DMS153 (cell line): ENCODE data around the gene CUX1.
"Not testable (repeated sequence)": the region's sequence is repeated elsewhere in the genome, so short reads cannot be mapped to it uniquely, and the experiment has no call there.

Source experiments
- DNase-seq: peaks from one replicate; lab custom pipeline; 2025; lab: John Stamatoyannopoulos, UW

CUX1 gene

DNA sequence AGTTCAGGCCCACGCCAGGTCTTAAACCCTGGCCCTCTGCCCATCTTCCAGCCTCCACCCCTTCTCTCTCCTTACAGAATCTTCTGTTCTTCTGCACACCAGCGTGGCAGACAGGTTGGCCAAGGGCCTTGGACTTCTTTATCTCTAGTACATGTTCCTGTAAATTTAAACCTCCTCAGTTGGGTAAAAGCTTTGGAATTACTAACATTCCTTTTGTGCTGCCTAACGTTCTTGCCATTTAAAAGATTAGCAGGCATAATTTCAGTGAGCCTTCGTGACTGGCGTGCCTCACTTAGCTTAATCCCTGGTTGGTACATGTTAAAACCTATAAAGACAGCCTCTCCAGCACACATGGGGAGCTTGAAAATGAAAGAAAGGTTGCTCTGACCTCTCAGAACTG is 192.2 kb downstream of the CUX1 start:
- no peak for DNase-seq

DNA sequence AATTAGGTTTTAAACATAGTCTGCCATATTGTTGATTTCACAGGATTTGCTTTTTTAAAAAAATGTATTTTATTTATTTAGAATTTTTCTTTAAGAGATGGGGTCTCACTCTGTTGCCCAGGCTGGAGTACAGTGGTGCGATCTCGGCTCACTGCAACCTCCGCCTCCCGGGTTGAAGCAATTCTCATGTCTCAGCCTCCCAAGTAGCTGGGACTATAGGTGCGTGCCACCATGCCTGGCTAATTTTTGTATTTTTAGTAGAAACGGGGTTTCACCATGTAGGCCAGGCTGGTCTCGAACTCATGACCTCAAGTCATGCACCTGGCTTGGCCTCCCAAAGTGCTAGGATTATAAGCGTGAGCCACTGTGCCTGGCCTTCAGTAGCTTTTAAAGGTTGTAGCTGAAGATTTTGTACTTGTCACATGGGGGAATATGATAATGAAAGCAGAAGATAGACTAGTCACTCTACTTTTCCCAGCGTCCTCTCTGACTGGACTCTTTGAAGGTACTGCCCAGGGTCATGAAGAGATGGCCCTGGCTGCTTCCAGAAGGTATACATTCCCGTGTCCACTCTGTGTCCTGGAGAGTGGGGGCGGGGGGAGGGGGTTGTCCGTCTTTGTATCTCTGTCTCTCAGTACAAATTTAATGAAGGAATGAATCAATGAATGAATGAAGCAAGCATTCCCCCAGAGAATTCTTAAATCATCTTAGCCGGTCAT is 194.8 kb downstream of the CUX1 start:
- DNase-seq = not testable (repeated sequence)

DNA sequence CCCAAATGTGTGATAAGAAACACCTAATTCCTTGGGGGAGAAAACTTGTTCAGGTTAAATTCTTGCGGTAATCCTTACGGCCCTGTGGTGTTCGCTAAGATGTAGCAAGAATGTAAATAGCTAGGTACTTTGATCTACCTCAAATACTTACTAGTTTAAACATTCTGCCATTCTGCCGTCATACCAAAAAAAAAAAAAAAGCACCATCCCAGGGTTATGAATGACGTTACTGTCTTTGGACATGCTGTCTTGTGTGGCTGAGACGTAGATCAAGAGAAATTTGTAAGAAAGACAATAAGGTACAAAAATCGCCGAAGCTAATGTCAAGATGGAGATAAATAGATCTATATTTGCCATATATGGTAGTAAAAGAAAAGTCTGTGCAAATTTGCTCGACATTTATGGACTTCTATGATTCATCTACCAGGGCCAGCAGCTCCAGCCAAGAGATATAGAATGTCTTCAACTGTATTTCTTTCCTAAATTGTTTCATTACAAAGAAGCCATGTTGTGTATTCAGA is 195.6 kb downstream of the CUX1 start:
- DNase-seq = no peak

DNA sequence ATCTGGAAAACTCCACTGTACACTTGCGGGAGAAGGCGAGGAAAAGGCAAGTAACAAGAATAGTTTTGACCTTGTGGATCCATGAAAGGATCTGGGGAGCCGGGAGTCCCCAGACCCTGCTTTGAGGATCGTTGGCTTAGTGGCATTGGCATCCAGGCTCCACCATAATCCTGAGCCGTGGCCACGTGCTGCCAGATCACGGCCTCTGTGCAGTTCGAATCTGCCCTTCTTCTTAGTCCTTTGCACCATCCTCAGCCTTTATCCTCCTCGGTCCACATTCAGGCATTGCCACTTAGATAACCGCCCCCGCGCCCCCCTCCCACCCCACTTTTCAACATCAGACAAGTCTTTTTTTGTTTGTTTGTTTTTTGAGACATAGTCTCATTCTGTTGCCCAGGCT is 201.4 kb downstream of the CUX1 start:
- no peak for DNase-seq

DNA sequence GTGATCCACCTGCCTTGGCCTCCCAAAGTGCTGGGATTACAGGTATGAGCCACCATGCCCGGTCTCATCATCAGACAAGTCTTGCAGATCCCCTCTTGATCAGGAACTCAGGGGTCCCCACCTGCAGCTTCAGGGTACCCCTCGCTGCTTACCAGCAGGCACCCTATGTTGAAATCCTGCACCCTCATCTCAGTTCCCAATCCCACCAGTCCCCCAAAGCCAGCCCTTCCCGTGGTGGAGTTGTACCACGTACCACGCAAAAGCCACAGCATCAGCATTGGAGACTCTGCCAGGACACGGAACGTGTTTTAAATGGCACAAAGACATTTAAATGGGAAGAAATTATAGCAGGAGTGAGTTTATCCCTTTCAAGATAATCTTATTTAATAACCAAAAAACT is 202.0 kb downstream of the CUX1 start:
- no peak for DNase-seq

DNA sequence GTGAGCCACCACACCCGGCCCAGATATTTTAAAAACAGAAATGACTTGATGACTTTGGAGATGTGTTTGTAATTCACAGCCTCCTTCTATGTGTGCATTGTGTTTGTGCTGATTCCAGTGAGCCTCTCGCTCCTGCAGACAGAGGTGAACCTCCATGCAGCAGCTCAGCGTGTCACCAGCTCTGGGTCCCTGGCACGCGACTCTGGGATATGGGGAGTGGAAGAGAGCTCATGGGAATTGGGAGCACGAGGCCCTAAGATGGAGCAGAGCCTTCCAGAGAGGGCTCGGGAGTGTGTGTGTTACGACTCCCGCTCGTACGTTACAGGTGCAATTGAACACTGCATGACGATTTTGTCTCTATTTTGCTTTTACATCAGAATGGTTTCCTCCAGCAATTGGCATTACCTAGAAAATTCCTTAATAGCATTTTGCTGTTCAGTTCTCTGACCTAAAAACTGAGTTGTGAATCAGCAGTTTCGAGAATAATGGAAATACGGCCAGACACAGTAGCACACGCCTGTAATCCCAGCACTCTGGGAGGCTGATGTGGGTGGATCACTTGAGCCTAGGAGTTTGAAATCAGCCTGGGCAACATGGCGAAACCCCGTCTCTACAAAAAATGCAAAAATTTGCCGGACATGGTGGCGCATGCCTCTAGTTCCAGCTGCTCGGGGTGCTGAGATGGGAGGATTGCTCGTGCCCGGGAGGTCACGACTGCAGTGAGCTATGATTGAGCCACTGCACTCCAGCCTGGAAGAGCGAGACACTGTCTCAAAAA is 204.6 kb downstream of the CUX1 start:
- DNase-seq = no peak

DNA sequence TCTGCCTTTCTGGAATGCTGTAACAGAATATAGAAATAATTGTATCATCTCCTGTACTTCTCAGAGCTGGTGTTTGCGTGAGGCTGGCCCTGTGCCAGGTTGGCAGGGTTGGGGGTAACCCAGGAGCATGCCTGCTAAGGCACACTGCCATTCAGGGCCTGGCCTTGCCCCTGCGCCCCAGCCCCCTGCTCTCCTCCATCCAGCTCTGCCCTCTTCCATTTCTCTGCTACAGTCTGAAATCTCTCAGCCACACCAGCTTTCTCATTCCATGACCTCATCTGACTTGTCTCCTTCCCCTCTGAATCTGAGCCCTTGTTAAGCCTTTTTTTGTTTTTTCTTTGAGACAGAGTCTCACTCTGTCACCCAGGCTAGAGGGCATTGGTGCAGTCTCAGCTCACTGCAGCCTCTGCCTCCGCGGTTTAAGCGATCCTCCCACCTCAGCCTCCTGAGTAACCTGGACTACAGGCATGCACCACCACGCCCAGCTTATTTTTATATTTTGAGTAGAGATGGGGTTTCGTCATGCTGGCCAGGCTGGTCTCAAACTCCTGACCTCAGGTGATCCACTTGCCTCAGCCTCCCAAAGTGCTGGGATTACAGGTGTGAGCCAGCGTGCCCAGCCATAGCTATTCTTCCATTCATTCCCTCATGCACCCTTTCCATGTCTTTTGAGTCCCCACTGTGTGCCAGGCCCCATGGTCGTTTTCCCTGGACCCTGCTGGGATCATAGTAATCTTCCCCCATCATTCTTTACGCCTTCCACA is 206.8 kb downstream of the CUX1 start:
- DNase-seq = no peak

DNA sequence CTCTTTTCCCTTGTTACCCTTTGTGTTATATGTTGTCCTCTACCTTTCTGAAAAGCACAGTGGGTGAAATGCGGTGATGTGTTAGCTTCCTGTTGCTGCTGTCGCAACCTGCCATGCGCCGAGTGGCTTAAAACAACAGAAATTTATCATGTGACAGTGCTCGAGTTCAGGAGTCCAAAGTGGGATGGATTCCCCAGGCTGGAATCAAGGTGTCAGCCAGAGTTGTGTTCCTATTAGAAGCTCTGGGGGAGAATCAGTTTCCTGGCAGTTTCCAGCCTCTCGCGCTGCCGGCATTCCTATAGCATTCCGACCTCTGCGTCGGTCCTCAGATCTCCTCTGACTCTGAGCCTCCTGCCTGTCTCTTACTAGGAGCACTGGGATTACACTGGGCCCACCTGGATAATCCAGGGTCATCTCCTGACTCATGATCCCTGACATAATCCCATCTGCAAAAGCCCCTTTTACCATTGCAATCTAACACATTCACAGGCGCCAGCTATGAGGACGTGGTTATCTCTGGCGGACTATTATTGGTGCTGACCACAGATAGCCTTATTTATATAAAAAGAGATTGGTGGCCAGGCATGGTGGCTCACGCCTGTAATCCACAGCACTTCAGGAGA is 207.5 kb downstream of the CUX1 start:
- no peak for DNase-seq

DNA sequence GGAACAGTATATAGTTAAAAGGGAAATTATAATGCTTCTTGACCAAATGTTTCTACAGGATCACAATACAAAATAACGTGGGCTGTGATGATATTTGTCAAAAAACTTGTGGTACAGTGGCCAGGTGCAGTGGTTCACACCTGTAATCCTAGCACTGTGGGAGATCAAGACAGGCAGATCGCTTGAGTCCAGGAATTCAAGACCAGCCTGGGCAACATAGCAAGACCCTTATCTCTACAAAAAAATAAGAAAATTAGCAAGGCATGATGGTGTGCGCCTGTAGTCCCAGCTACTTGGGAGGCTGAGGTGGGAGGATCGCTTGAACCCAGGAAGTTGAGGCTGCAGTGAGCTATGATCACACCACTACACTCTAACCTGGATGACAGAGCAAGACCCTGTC is 208.4 kb downstream of the CUX1 start:
- not testable (repeated sequence) for DNase-seq

DNA sequence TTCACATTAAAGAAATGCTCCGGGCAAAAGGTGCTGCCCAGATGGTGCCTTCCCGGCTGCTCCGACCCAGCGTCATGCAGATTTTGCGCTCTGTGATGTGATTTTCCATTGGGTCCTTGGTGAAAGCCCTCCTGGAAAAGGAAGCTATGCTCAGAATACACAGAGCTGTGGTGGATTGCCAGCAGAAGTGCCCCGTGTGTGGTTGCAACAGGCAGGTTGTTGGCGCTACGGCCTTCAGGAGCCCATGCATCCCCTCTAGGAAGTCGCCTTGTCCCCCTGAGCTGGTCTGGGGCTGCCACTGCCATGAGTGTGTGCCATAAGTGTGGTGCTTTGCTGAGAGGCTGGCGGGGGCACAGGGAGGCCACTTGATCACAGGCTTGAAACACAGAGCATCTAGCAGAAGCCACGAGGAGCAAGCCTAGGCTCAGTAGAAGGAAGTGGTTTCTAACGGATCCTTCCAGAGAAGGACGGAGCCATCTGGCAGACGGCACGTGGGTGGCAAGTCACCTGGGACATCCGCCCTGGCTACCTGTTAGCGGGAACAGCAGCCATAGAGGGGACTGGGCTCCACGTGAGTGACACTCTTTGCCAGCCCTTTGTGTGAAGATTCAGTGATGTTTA is 210.9 kb downstream of the CUX1 start:
- DNase-seq = no peak

DNA sequence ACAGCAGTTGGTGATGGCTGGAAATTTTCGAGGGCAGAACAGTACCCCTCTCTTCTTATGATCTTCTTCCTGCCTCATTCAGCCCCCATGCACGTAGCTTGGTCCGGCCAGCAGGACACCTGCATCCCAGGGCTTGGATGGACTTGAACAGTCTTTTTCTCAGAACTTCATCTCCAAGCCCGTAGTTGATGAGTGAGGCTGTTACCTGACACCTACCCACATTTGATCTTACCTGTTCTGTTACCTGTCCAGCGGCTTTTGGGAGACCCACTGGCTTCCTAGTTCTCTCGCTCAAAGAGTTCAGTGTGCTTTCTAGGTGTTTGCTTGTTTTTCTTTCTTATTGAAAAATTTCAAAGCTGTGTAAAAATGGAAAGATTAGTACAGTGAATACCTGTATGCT is 212.2 kb downstream of the CUX1 start:
- no peak for DNase-seq

DNA sequence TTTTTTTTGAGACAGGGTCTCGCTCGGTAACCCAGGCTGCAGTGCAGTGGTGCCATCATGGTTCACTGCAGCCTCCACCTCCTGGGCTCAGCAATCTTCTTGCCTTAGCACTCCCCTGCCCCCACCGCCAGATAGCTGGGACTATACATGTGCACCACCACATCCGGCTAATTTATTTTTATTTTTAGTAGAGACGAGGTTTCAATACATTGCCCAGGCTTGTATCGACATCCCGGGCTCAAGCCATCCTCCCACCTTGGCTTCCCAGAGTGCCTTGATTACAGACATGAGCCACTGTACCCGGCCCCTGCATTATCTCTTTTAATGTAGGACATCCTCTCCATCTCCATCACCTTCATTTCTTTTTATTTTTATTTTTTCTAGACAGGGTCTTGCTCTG is 213.3 kb downstream of the CUX1 start:
- DNase-seq = no peak

DNA sequence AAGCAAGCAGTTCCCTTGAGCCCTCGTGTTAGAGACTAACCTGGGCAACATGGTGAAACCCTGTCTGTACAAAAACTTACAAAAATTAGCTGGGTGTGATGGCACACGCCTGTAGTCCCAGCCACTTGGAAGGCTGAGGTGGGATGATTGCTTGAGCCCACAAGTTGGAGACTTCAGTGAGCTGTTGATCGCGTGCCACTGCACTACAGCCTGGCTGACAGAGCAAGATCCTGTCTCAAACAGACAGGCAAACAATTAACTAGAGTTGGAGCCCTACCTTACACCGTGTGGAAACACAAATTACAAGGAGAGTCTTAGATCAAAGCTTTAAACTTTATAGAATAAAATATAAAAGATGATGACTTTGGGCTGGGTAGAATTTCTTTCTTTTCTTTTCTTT is 219.5 kb downstream of the CUX1 start:
- DNase-seq = no peak

DNA sequence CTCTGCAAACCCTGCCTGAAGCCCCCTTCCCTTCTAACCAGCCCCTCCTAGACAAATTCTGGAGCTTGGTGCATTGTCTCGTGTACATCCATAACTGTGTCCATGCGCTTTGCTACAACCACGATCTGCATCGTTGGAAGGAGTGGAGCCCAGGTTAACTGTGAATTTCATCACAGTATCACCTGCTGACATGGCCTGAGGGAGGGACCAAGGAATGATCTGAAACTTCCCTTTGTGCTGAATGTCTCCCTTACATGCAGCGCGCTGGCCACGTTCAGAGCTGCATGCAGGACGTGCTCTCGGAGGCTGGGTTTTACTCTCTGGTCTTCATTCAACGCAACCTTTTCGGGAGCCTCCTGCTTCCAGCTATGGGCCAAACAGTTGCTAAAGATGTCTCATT is 222.3 kb downstream of the CUX1 start:
- no peak for DNase-seq

DNA sequence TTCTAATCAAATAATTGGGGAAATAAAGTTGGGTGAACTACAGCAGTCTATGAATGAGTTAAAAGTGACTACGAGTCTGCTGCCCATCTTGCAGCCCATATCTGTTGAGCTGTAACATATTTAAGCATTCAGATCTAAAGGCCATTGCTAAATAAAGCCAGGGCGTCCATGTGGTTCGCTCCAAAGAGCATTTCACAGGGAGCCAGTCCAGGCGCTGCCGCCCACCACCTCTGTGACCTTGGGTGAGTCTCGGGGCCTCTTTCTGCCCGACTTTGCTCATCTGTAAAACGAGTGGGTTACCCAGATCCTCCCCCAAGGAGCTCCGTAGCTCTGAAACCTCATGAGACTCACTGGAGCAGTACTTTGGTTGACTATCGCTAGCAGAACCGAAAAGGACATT is 223.1 kb downstream of the CUX1 start:
- no peak for DNase-seq

DNA sequence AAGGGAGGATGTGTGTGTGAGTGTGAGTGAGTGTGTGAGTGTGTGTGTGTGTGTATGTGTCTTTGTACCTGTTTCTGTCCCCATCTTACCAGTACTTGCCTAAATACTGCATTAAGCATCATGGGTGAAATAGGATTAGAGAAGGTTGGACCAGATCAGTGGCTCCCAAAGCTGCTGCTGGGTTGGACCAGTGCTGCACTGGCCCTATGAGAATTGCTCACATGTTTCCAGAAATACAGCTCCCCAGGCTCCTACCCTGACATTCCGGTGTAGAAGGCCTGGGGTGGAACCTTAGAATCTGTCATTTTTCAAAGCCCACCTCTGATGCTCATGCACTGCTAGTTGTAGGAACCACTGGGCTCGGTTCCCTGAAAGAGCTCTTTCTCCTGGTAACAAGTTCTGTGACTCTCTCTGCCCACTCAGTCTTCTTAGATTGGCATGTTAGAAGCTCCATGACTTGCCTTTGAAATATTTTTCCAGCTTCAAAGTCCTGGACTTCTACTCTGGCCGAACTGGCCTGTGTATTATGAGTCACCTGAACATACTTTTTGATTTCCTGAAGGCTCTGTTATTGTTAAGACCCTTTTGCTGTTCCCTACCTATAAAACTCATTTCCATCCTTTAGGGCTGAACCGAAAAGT is 224.7 kb downstream of the CUX1 start:
- DNase-seq = no peak

DNA sequence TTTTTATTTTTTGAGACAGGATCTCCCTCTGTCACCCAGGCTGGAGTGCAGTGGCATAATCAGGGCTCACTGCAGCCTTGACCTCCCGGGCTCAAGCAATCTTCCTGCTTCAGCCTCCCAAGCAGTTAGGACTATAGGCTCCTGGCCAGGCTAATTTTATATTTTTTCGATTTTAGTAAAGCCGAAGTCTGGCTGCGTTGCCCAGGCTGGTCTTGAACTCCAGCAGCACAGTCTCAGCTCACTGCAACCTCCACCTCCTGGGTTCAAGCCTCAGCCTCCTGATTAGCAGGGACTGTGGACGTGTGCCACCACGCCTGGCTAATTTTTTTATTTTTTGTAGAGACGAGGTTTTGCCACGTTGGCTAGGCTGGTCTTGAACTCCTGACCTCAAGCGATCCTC is 225.4 kb downstream of the CUX1 start:
- not testable (repeated sequence) for DNase-seq

DNA sequence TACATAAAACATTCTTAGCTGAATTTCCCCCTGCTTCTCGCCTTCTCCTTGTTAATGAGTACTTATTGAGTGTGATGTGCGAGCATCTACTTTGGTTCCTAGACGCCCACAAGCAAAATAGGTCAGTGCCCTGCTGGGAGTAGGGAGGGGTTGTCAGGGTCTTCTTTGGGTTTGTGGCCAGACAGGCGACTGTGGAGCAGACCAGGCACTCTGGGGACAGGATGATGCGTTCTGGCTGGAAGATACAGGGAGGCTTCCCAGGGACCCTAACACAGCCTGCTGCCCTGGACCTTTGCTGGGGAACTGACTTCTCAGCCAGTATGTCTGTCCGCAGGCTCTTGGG is 227.2 kb downstream of the CUX1 start:
- no peak for DNase-seq

DNA sequence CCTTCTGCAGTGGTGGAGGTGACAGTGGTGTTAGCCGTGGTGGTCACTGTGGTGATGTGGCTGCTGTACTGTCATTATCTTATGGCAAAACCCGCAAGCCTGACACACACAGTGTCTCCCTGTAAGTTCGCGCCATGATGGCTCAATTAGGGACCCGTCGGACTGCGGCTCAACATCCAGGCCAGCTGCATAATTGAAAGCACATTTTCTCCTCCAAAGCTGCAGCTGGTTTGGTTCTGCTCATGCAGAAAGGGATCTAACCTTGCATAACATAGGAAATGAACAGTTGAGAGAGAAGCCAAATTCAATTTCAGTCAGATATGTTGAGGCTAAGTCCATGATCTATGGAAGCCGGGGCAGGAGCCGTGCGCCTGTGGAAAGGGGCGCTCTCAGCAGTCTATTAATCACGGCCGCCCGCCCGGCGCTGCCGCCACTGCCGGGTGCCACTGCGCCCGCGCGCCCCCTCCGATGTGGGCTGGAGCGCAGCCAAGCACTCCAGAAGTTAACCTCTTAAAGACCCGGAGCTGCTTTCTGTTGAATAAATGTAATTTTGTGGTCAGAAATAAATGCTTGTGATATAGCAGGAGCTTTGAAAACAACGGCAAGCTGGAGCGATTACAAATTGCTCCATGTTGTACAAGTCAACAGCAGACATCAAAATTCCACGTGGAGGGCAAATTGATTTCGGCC is 227.7 kb downstream of the CUX1 start:
- peak; percentile 18 for DNase-seq

DNA sequence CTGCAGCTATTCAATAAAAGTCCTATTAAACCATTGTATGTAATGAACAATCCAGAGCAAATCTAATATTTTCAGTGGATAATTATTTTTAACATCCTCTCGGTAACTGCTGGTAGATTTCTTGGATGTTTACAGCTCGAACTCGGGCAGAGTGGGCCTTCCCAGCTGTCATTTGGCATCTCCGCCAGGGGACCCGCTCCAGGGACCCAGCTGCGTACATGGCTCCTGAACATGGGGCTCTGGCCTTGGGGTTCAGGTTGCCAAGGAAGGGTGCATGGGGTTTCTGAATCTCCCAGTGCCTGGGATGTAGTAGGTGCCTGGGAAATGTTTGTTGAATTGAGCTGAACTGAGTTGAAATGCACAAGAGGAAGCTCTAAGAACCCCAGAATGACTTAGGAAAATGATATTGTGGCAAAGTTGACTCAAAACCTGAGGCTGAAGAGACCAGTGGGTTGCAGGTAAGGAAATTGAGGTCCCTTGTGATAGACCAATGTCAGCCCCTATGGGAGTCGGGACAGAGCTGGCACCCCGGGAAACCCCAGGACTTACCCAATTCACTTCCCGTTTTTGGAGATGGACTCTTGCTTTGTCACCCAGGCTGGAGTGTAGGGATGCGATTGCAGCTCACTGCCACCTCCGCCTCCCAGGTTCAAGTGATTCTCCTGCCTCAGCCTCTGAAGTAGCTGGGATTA is 228.4 kb downstream of the CUX1 start:
- DNase-seq = no peak
